ACC112 (cell line): ENCODE measurements around the gene FOXB2.
"Not testable (repeated sequence)": the region's sequence is repeated elsewhere in the genome, so short reads cannot be mapped to it uniquely, and the experiment has no call there.

Experiments used
- H2AFZ ChIP-seq: fragments of 200-600 bp; sonication (generic); one replicate; pipeline ENCODE4 v1.6.0; 2017; ENCODE audit warnings: antibody characterized with exemption, low read length; ENCODE audit not compliant: unreplicated experiment
- H3K27ac ChIP-seq: fragments of 200-600 bp; sonication (generic); 2 replicates; pipeline ENCODE4 v1.5.1; 2014; ENCODE audit warnings: low read depth, mild to moderate bottlenecking, antibody characterized with exemption, low read length, moderate library complexity
- H3K27me3 ChIP-seq: fragments of 200-600 bp; sonication (generic); 2 replicates; pipeline ENCODE4 v1.6.1; 2014; ENCODE audit warnings: mild to moderate bottlenecking, antibody characterized with exemption, low read length, moderate library complexity, mixed read lengths; ENCODE audit not compliant: insufficient read depth
- H3K36me3 ChIP-seq: fragments of 200-600 bp; sonication (generic); 2 replicates; pipeline ENCODE4 v1.6.1; 2016; ENCODE audit warnings: mild to moderate bottlenecking, antibody characterized with exemption, low read length, moderate library complexity, mixed read lengths; ENCODE audit not compliant: insufficient read depth
- H3K4me1 ChIP-seq: fragments of 200-600 bp; sonication (generic); one replicate; pipeline ENCODE4 v1.6.1; 2016; ENCODE audit warnings: low read length, mixed read lengths; ENCODE audit not compliant: insufficient read depth, unreplicated experiment, control insufficient read depth
- H3K4me3 ChIP-seq: fragments of 200-600 bp; sonication (generic); 2 replicates; pipeline ENCODE4 v1.5.1; 2014; ENCODE audit warnings: mild to moderate bottlenecking, low read depth, low read length
- H3K79me2 ChIP-seq: fragments of 200-600 bp; sonication (generic); one replicate; pipeline ENCODE4 v1.6.0; 2016; ENCODE audit warnings: low read length; ENCODE audit not compliant: control insufficient read depth, unreplicated experiment, insufficient read depth

Gene FOXB2

GRCh38 chr9:77023726-77024125, 4.3 kb downstream of the FOXB2 start:
- Histone ChIP-seq H3K27ac (no peak overlapping the region), H3K79me2 (no peaks in the 10 kb centered on the region), H3K4me3 (no peak overlapping the region), H3K27me3 (peaks cover 87% of the 10 kb centered on the region), H3K4me1 (no peaks in the 10 kb centered on the region), H3K36me3 (no peaks in the 10 kb centered on the region), H2AFZ (no peak overlapping the region)

GRCh38 chr9:77024776-77025545, 5.5 kb downstream of the FOXB2 start:
- Histone ChIP-seq H3K27ac (no peak overlapping the region), H3K4me1 (no peaks in the 10 kb centered on the region), H3K79me2 (no peaks in the 10 kb centered on the region), H3K4me3 (no peak overlapping the region), H2AFZ (no peak overlapping the region), H3K36me3 (no peaks in the 10 kb centered on the region), H3K27me3 (peaks cover 79% of the 10 kb centered on the region)

GRCh38 chr9:77028478-77028877, 9.0 kb downstream of the FOXB2 start:
- Histone ChIP-seq H3K4me1 (no peaks in the 10 kb centered on the region), H3K27me3 (peaks cover 69% of the 10 kb centered on the region), H3K27ac (no peak overlapping the region), H3K36me3 (no peaks in the 10 kb centered on the region), H2AFZ (no peak overlapping the region), H3K4me3 (no peak overlapping the region), H3K79me2 (no peaks in the 10 kb centered on the region)

- Histone ChIP-seq H3K27me3 (peaks cover 65% of the 10 kb centered on the region), H3K27ac (no peak overlapping the region), H3K4me3 (no peak overlapping the region), H3K79me2 (no peaks in the 10 kb centered on the region), H3K4me1 (no peaks in the 10 kb centered on the region), H3K36me3 (no peaks in the 10 kb centered on the region), H2AFZ (no peak overlapping the region)
Measured at GRCh38 chr9:77030045-77030444, 10.6 kb downstream of the FOXB2 start.

- Histone ChIP-seq H3K4me1 (no peaks in the 10 kb centered on the region), H3K79me2 (no peaks in the 10 kb centered on the region), H3K27ac (no peak overlapping the region)
Measured at GRCh38 chr9:77038281-77039036, 19.0 kb downstream of the FOXB2 start.

GRCh38 chr9:77040340-77040739, 20.9 kb downstream of the FOXB2 start:
- no peak overlapping the region for H2AFZ ChIP-seq
- no peak overlapping the region for H3K27ac ChIP-seq
- peaks cover 36% of the 10 kb centered on the region for H3K27me3 ChIP-seq
- H3K4me1 ChIP-seq: no peaks in the 10 kb centered on the region
- H3K79me2 ChIP-seq: no peaks in the 10 kb centered on the region
- no peaks in the 10 kb centered on the region for H3K36me3 ChIP-seq
- H3K4me3 ChIP-seq: no peak overlapping the region

More at GRCh38 chr9:77038281-77039036, 19.0 kb downstream of the FOXB2 start:
- H2AFZ ChIP-seq: no peak overlapping the region
- H3K27me3 ChIP-seq: peaks cover 38% of the 10 kb centered on the region
- no peak overlapping the region for H3K4me3 ChIP-seq
- no peaks in the 10 kb centered on the region for H3K36me3 ChIP-seq

GRCh38 chr9:77043743-77044142, 24.3 kb downstream of the FOXB2 start:
- peaks cover 46% of the 10 kb centered on the region for H3K27me3 ChIP-seq
- not testable (repeated sequence) for H3K27ac ChIP-seq, H3K36me3 ChIP-seq, H3K79me2 ChIP-seq, H3K4me1 ChIP-seq, H3K4me3 ChIP-seq, H2AFZ ChIP-seq

- peaks cover 32% of the 10 kb centered on the region for H3K27me3 ChIP-seq
- H3K79me2 ChIP-seq, H3K4me1 ChIP-seq, H3K36me3 ChIP-seq, H3K27ac ChIP-seq, H3K4me3 ChIP-seq, H2AFZ ChIP-seq: not testable (repeated sequence)
Measured at GRCh38 chr9:77060681-77061080, 41.2 kb downstream of the FOXB2 start.

GRCh38 chr9:77063645-77064285, 44.3 kb downstream of the FOXB2 start:
- H3K79me2 ChIP-seq: no peaks in the 10 kb centered on the region
- H3K4me1 ChIP-seq: peaks cover 5% of the 10 kb centered on the region
- no peak overlapping the region for H3K4me3 ChIP-seq
- H3K36me3 ChIP-seq: no peaks in the 10 kb centered on the region
- no peak overlapping the region for H3K27ac ChIP-seq
- no peak overlapping the region for H2AFZ ChIP-seq
- H3K27me3 ChIP-seq: peaks cover 12% of the 10 kb centered on the region

GRCh38 chr9:77066388-77066787, 46.9 kb downstream of the FOXB2 start:
- peaks cover 5% of the 10 kb centered on the region for H3K4me1 ChIP-seq
- H3K79me2 ChIP-seq: no peaks in the 10 kb centered on the region
- H3K27me3 ChIP-seq: no peaks in the 10 kb centered on the region
- no peak overlapping the region for H3K4me3 ChIP-seq
- H3K36me3 ChIP-seq: no peaks in the 10 kb centered on the region
- H2AFZ ChIP-seq: no peak overlapping the region
- no peak overlapping the region for H3K27ac ChIP-seq
